GM23248 (cell line): ENCODE results near the gene GREB1. TPM values are rescaled to one million over a fixed set of nuclear protein-coding genes. Genes with fewer than 3 reads are reported as not detected.

ENCODE experiments used
- DNase-seq: peaks from one replicate; pipeline ENCODE4 v3.0.0-alpha.2; 2015
- H2AFZ ChIP-seq: fragments of 200-600 bp; sonication (generic); 2 replicates; pipeline ENCODE4 v1.6.1; 2016; ENCODE audit warnings: antibody characterized with exemption
- H3F3A ChIP-seq: fragments of 200-600 bp; sonication (generic); 2 replicates; pipeline ENCODE4 v1.6.1; 2016; ENCODE audit warnings: mild to moderate bottlenecking, antibody characterized with exemption, mixed run types; ENCODE audit not compliant: insufficient read depth
- H3K27ac ChIP-seq: fragments of 200-600 bp; sonication (generic); 2 replicates; pipeline ENCODE4 v1.5.1; 2016; ENCODE audit warnings: mild to moderate bottlenecking
- H3K27me3 ChIP-seq: fragments of 200-600 bp; sonication (generic); replicated peaks from 2 replicates; pipeline ENCODE4 v1.6.1; 2016; ENCODE audit warnings: mild to moderate bottlenecking; ENCODE audit not compliant: insufficient read depth
- H3K36me3 ChIP-seq: fragments of 200-600 bp; sonication (generic); 2 replicates; pipeline ENCODE4 v1.6.1; 2016; ENCODE audit warnings: low read depth, mild to moderate bottlenecking
- H3K4me1 ChIP-seq: fragments of 200-600 bp; sonication (generic); 2 replicates; pipeline ENCODE4 v1.6.1; 2016; ENCODE audit warnings: mild to moderate bottlenecking; ENCODE audit not compliant: insufficient read depth
- H3K4me2 ChIP-seq: fragments of 200-600 bp; sonication (generic); one replicate; pipeline ENCODE4 v1.6.1; 2016; ENCODE audit warnings: mild to moderate bottlenecking; ENCODE audit not compliant: unreplicated experiment
- H3K4me3 ChIP-seq: fragments of 200-600 bp; sonication (generic); 2 replicates; pipeline ENCODE4 v1.5.1; 2016; ENCODE audit warnings: mild to moderate bottlenecking
- H3K79me2 ChIP-seq: fragments of 200-600 bp; sonication (generic); 2 replicates; pipeline ENCODE4 v1.6.1; 2016; ENCODE audit warnings: mild to moderate bottlenecking; ENCODE audit not compliant: insufficient read depth
- H3K9ac ChIP-seq: fragments of 200-600 bp; sonication (generic); 2 replicates; pipeline ENCODE4 v1.6.1; 2016; ENCODE audit warnings: mild to moderate bottlenecking
- H3K9me2 ChIP-seq: fragments of 200-600 bp; sonication (generic); 2 replicates; pipeline ENCODE4 v1.6.1; 2016; ENCODE audit warnings: mixed run types, mild to moderate bottlenecking, moderate library complexity; ENCODE audit not compliant: insufficient read depth
- H3K9me3 ChIP-seq: fragments of 200-600 bp; sonication (generic); one replicate; pipeline ENCODE4 v1.6.1; 2017; ENCODE audit warnings: low read depth
- H4K20me1 ChIP-seq: fragments of 200-600 bp; sonication (generic); 2 replicates; pipeline ENCODE4 v1.6.0; 2016; ENCODE audit not compliant: insufficient read depth
- EZH2 ChIP-seq: fragments of 200-600 bp; sonication (generic); IDR thresholded peaks from 2 replicates; pipeline ENCODE4 v1.6.1; 2018; ENCODE audit warnings: antibody characterized with exemption, mild to moderate bottlenecking; ENCODE audit not compliant: insufficient read depth, poor library complexity, severe bottlenecking
- EZH2phosphoT487 ChIP-seq: fragments of 200-600 bp; sonication (generic); IDR thresholded peaks from 2 replicates; pipeline ENCODE4 v1.6.1; 2018; ENCODE audit warnings: antibody characterized with exemption, moderate library complexity, mild to moderate bottlenecking, low read depth; ENCODE audit not compliant: insufficient read depth
- WGBS, 2 experiments: methylation state at CpG; one replicate each; pipeline ENCODE4 v1.1.6; 2015 to 2017; ENCODE audit warnings: low lambda C conversion rate in 2 of 2, low coverage in 1 of 2; ENCODE audit errors: missing lambda C conversion rate in 2 of 2; 5-methylcytosine and 5-hydroxymethylcytosine counted together
- in situ Hi-C: fragments of 300-500 bp; cut with MboI; formaldehyde crosslinking; loops from 2 replicates; pipeline ENCODE4 v1.15.0; 2020
- polyA plus RNA-seq: library from polyadenylated mRNA; unstranded; fragments of >200 nt; fragmentation: Nextera tagmentation; extraction: Ambion mirVana; gene quantifications from 2 replicates; pipeline ENCODE4 v1.2.1, GENCODE V29; 2016
- total RNA-seq: library from RNA; depleted of rRNA; stranded (reverse); fragments of >200 nt; shearing (Covaris generic); gene quantifications from 2 replicates; pipeline ENCODE4 v1.2.3, GENCODE V29; 2014

Gene GREB1
- total and polyA plus RNA-seq, 2 experiments from 2014 or later = not detected

- 70% methylated on average over 11 of the region's 11 CpGs for WGBS, 2 experiments
- H3K4me2 ChIP-seq = no peak overlapping the region
- H3K27ac ChIP-seq = no peak overlapping the region
- DNase-seq = no peak
- no peaks in the 10 kb centered on the region for H3K79me2 ChIP-seq
- in situ Hi-C loops = loop anchor here (5.0 to 10.0 kb wide), 3 partner anchors 105 to 748 kb away; a partner anchor contains a TSS
- H2AFZ ChIP-seq = no peak overlapping the region
- peaks cover 7% of the 10 kb centered on the region; the same call in 1 of the 2 replicates for H3K4me1 ChIP-seq
- no peaks in the 10 kb centered on the region for H3K9me3 ChIP-seq
- no peaks in the 10 kb centered on the region for H3F3A ChIP-seq
- H3K36me3 ChIP-seq = no peaks in the 10 kb centered on the region
- no peaks in the 10 kb centered on the region for H3K27me3 ChIP-seq
- H3K9me2 ChIP-seq = no peaks in the 10 kb centered on the region
- no peaks in the 10 kb centered on the region for H4K20me1 ChIP-seq
- TF ChIP-seq EZH2 (no peak), EZH2phosphoT487 (no peak)
- no peak overlapping the region for H3K9ac ChIP-seq
- H3K4me3 ChIP-seq = no peak overlapping the region
Observed at GRCh38 chr2:11582612-11582861, 48.7 kb downstream of the GREB1 start.

- Histone ChIP-seq H3K27me3 (no peaks in the 10 kb centered on the region), H3K36me3 (no peaks in the 10 kb centered on the region), H3K27ac (no peak overlapping the region), H3K9me2 (no peaks in the 10 kb centered on the region), H3K9ac (no peak overlapping the region), H3K4me3 (no peak overlapping the region), H3K79me2 (no peaks in the 10 kb centered on the region), H4K20me1 (no peaks in the 10 kb centered on the region), H3F3A (no peaks in the 10 kb centered on the region), H3K9me3 (no peaks in the 10 kb centered on the region), H2AFZ (no peak overlapping the region), H3K4me1 (peaks cover 7% of the 10 kb centered on the region; the same call in 1 of the 2 replicates), H3K4me2 (no peak overlapping the region)
- DNase-seq = peak; percentile 48
- in situ Hi-C loops = loop anchor here (5.0 to 10.0 kb wide), 3 partner anchors 106 to 748 kb away; a partner anchor contains a TSS
- 38% methylated on average over 19 of the region's 19 CpGs for WGBS, 2 experiments
- TF ChIP-seq EZH2 (no peak), EZH2phosphoT487 (no peak)
Observed at GRCh38 chr2:11582862-11583752, 49.3 kb downstream of the GREB1 start.

GRCh38 chr2:11583840-11584524 is 50.1 kb downstream of the GREB1 start:
- H3K4me1 ChIP-seq = peaks cover 7% of the 10 kb centered on the region; the same call in 1 of the 2 replicates
- no peaks in the 10 kb centered on the region for H3K9me3 ChIP-seq
- no peak overlapping the region for H2AFZ ChIP-seq
- no peaks in the 10 kb centered on the region for H3K27me3 ChIP-seq
- no peaks in the 10 kb centered on the region for H3F3A ChIP-seq
- 39 to 42% methylated on average over 14 of the region's 14 CpGs for WGBS, 2 experiments
- in situ Hi-C loops = loop anchor here (5.0 to 10.0 kb wide), 3 partner anchors 107 to 749 kb away; a partner anchor contains a TSS
- H4K20me1 ChIP-seq = no peaks in the 10 kb centered on the region
- no peaks in the 10 kb centered on the region for H3K9me2 ChIP-seq
- no peak overlapping the region for H3K4me3 ChIP-seq
- no peaks in the 10 kb centered on the region for H3K79me2 ChIP-seq
- no peak overlapping the region for H3K4me2 ChIP-seq
- peak overlapping the region; percentile 66 for H3K27ac ChIP-seq
- DNase-seq = peak; percentile 99
- no peaks in the 10 kb centered on the region for H3K36me3 ChIP-seq
- peak overlapping the region; percentile 49 for H3K9ac ChIP-seq
- TF ChIP-seq EZH2phosphoT487 (no peak), EZH2 (no peak)

- 59 to 63% methylated on average over 18 of the region's 18 CpGs for WGBS, 2 experiments
- no peak overlapping the region for H3K9ac ChIP-seq
- no peaks in the 10 kb centered on the region for H4K20me1 ChIP-seq
- H3K4me1 ChIP-seq = peaks cover 7% of the 10 kb centered on the region; the same call in 1 of the 2 replicates
- H3K4me3 ChIP-seq = no peak overlapping the region
- no peaks in the 10 kb centered on the region for H3F3A ChIP-seq
- H2AFZ ChIP-seq = no peak overlapping the region
- no peak for DNase-seq
- no peak overlapping the region for H3K27ac ChIP-seq
- H3K79me2 ChIP-seq = no peaks in the 10 kb centered on the region
- no peak overlapping the region for H3K4me2 ChIP-seq
- H3K36me3 ChIP-seq = no peaks in the 10 kb centered on the region
- no peaks in the 10 kb centered on the region for H3K27me3 ChIP-seq
- H3K9me3 ChIP-seq = no peaks in the 10 kb centered on the region
- TF ChIP-seq EZH2 = no peak
- no peak for TF ChIP-seq EZH2phosphoT487
- H3K9me2 ChIP-seq = no peaks in the 10 kb centered on the region
- in situ Hi-C loops = loop anchor here (5.0 to 10.0 kb wide), 3 partner anchors 107 to 750 kb away; a partner anchor contains a TSS
Observed at GRCh38 chr2:11584525-11585056, 50.7 kb downstream of the GREB1 start.
